H9 (cell line): Measurements from ENCODE around the gene NUTM2G. TPM values are rescaled to one million over a fixed set of nuclear protein-coding genes. Genes with fewer than 3 reads are reported as not detected.
"Not testable (repeated sequence)": the region's sequence is repeated elsewhere in the genome, so short reads cannot be mapped to it uniquely, and the experiment has no call there.

Source experiments
- DNase-seq: peaks from one replicate; pipeline ENCODE4 v3.0.0-alpha.2; 2017
- H2AFZ ChIP-seq: one replicate; pipeline ENCODE4 v1.6.1; 2013; ENCODE audit warnings: mild to moderate bottlenecking, low read length, control low read depth, moderate library complexity
- H2AK5ac ChIP-seq: 2 replicates; pipeline ENCODE4 v1.6.1; 2013; ENCODE audit warnings: low read length, control low read depth, mixed read lengths; ENCODE audit not compliant: insufficient read length
- H2BK120ac ChIP-seq: one replicate; pipeline ENCODE4 v1.6.1; 2013; ENCODE audit warnings: low read depth, mild to moderate bottlenecking, low read length, control low read depth, inconsistent platforms; ENCODE audit not compliant: poor library complexity, severe bottlenecking
- H2BK12ac ChIP-seq: 2 replicates; pipeline ENCODE4 v1.6.1; 2013; ENCODE audit warnings: low read length, control low read depth, mixed read lengths, low read depth; ENCODE audit not compliant: insufficient read length
- H2BK15ac ChIP-seq: 2 replicates; pipeline ENCODE4 v1.6.1; 2013; ENCODE audit warnings: low read depth, low read length, control low read depth
- H2BK20ac ChIP-seq: one replicate; pipeline ENCODE4 v1.6.1; 2013; ENCODE audit warnings: low read depth, mild to moderate bottlenecking, low read length, control low read depth, inconsistent platforms; ENCODE audit not compliant: poor library complexity, severe bottlenecking
- H2BK5ac ChIP-seq: 2 replicates; pipeline ENCODE4 v1.6.1; 2013; ENCODE audit warnings: low read length, control low read depth, mixed read lengths; ENCODE audit not compliant: insufficient read length
- H3K14ac ChIP-seq: 2 replicates; pipeline ENCODE4 v1.6.1; 2013; ENCODE audit warnings: low read length, control low read depth; ENCODE audit not compliant: insufficient read depth
- H3K18ac ChIP-seq: 2 replicates; pipeline ENCODE4 v1.6.1; 2013; ENCODE audit warnings: low read depth, mild to moderate bottlenecking, mixed read lengths, low read length, control low read depth; ENCODE audit not compliant: insufficient read length
- H3K23ac ChIP-seq: 2 replicates; pipeline ENCODE4 v1.6.1; 2013; ENCODE audit warnings: low read length, control low read depth, mixed read lengths, low read depth; ENCODE audit not compliant: insufficient read length
- H3K23me2 ChIP-seq: 2 replicates; pipeline ENCODE4 v1.6.1; 2013; ENCODE audit warnings: low read depth, mild to moderate bottlenecking, mixed read lengths, low read length, control low read depth; ENCODE audit not compliant: insufficient read length, poor library complexity, severe bottlenecking
- H3K27ac ChIP-seq: 2 replicates; pipeline ENCODE4 v1.5.1; 2013; ENCODE audit warnings: low read length, control low read depth, mixed read lengths, low read depth; ENCODE audit not compliant: insufficient read length
- H3K27me3 ChIP-seq: 2 replicates; pipeline ENCODE4 v1.6.1; 2013; ENCODE audit warnings: low read length, control low read depth, inconsistent platforms; ENCODE audit not compliant: insufficient read depth
- H3K4ac ChIP-seq: 2 replicates; pipeline ENCODE4 v1.6.1; 2013; ENCODE audit warnings: low read depth, mild to moderate bottlenecking, control low read depth, inconsistent platforms, low read length, moderate library complexity
- H3K4me1 ChIP-seq: 2 replicates; pipeline ENCODE4 v1.6.1; 2013; ENCODE audit warnings: low read length, control low read depth, inconsistent platforms; ENCODE audit not compliant: insufficient read depth
- H3K4me2 ChIP-seq: 2 replicates; pipeline ENCODE4 v1.6.1; 2013; ENCODE audit warnings: low read length, control low read depth, mixed read lengths; ENCODE audit not compliant: insufficient read length, insufficient read depth
- H3K56ac ChIP-seq: 2 replicates; pipeline ENCODE4 v1.6.1; 2013; ENCODE audit warnings: low read depth, mild to moderate bottlenecking, mixed read lengths, low read length, control low read depth; ENCODE audit not compliant: insufficient read length
- H3K79me1 ChIP-seq: 2 replicates; pipeline ENCODE4 v1.6.1; 2013; ENCODE audit warnings: low read depth, mild to moderate bottlenecking, moderate library complexity, low read length, control low read depth, inconsistent platforms; ENCODE audit not compliant: insufficient read depth, poor library complexity, severe bottlenecking
- H3K79me2 ChIP-seq: 2 replicates; pipeline ENCODE4 v1.6.1; 2013; ENCODE audit warnings: low read length, control low read depth, inconsistent platforms; ENCODE audit not compliant: insufficient read depth
- H3K9ac ChIP-seq: 2 replicates; pipeline ENCODE4 v1.6.1; 2013; ENCODE audit warnings: low read length, control low read depth, mixed read lengths; ENCODE audit not compliant: insufficient read length; ENCODE audit errors: extremely low read depth
- H3K9me3 ChIP-seq: one replicate; pipeline ENCODE4 v1.6.1; 2013; ENCODE audit warnings: low read depth, low read length, inconsistent platforms; ENCODE audit not compliant: control insufficient read depth
- H3T11ph ChIP-seq: one replicate; pipeline ENCODE4 v1.6.1; 2013; ENCODE audit warnings: mild to moderate bottlenecking, low read length, control low read depth, inconsistent platforms
- H4K20me1 ChIP-seq: one replicate; pipeline ENCODE4 v1.6.1; 2013; ENCODE audit not compliant: control insufficient read depth, insufficient read length, insufficient read depth
- H4K5ac ChIP-seq: 2 replicates; pipeline ENCODE4 v1.6.1; 2013; ENCODE audit warnings: low read depth, mild to moderate bottlenecking, mixed read lengths, low read length, control low read depth; ENCODE audit not compliant: insufficient read length
- H4K8ac ChIP-seq: replicated peaks from 2 replicates; pipeline ENCODE4 v1.6.1; 2013; ENCODE audit warnings: low read length, control low read depth, mixed read lengths, low read depth; ENCODE audit not compliant: insufficient read length
- H4K91ac ChIP-seq: 2 replicates; pipeline ENCODE4 v1.6.1; 2013; ENCODE audit warnings: low read depth, mild to moderate bottlenecking, moderate library complexity, mixed read lengths, low read length, control low read depth; ENCODE audit not compliant: insufficient read length
- H3K27ac Mint-ChIP-seq, 3 experiments: 2 replicates in 2 of 3; 3 replicates in 1 of 3; pipeline ENCODE4 v1.8.0; 2020 to 2021; ENCODE audit warnings: mixed read lengths in 3 of 3, mild to moderate bottlenecking in 1 of 3, moderate library complexity in 1 of 3
- H3K27me3 Mint-ChIP-seq: 2 replicates; pipeline ENCODE4 v1.8.0; 2021; ENCODE audit warnings: low read depth, mild to moderate bottlenecking, moderate library complexity, mixed read lengths
- H3K36me3 Mint-ChIP-seq, 3 experiments: 2 replicates in 2 of 3; 3 replicates in 1 of 3; pipeline ENCODE4 v1.8.0; 2020 to 2021; ENCODE audit warnings: low read depth in 3 of 3, mixed read lengths in 3 of 3; ENCODE audit not compliant: insufficient read depth in 1 of 3
- H3K4me1 Mint-ChIP-seq, 2 experiments: 2 replicates each; pipeline ENCODE4 v1.8.0; 2020; ENCODE audit warnings: mixed read lengths in 2 of 2
- H3K4me3 Mint-ChIP-seq, 2 experiments: 2 replicates in 1 of 2; 3 replicates in 1 of 2; pipeline ENCODE4 v1.8.0; 2020 to 2021; ENCODE audit warnings: mild to moderate bottlenecking in 2 of 2, mixed read lengths in 2 of 2, moderate library complexity in 1 of 2
- H3K9me3 Mint-ChIP-seq, 2 experiments: 2 replicates in 1 of 2; 3 replicates in 1 of 2; pipeline ENCODE4 v1.8.0; 2020; ENCODE audit warnings: mild to moderate bottlenecking in 2 of 2, mixed read lengths in 2 of 2, moderate library complexity in 1 of 2
- WGBS: extraction: QIAGEN DNeasy Blood & Tissue Kit; methylation state at CpG from one replicate; pipeline ENCODE4 v1.1.7; 2013; ENCODE audit warnings: missing lambda C conversion rate, low lambda C conversion rate, mixed read lengths; ENCODE audit not compliant: insufficient read length; ENCODE audit errors: extremely low coverage; 5-methylcytosine and 5-hydroxymethylcytosine counted together
- total RNA-seq: library from RNA; stranded (reverse); gene quantifications from 2 replicates; pipeline ENCODE4 v1.2.1, GENCODE V29; 2021

NUTM2G gene
- total RNA-seq, 1 experiment from 2014 or later = 0.57 TPM

DNA sequence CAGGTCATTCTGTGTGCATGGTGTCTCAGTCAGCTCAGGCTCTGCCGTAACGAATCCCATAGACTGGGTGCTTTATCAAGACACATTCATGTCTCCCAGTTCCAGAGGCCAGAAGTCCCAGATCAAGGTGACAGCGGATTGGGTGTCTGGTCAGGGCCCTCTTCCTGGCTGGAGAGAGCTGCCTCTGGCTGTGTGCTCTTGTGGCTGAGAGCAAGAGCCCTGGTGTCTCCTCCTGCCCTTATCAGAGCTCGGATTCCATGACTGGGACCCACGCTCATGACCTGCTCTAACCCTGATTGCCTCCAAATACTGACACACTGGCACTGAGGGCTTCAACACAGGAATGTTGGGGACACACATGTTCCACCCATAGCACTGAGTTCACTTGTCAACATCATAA, 6.1 kb downstream of the NUTM2G start:
- not testable (repeated sequence) for H3K9ac ChIP-seq, H2BK5ac ChIP-seq, H3K56ac ChIP-seq, H3K23me2 ChIP-seq, H4K5ac ChIP-seq, H3K18ac ChIP-seq, H3T11ph ChIP-seq, H3K4ac ChIP-seq, H2AK5ac ChIP-seq, H2BK15ac ChIP-seq, H4K20me1 ChIP-seq, H3K27me3 Mint-ChIP-seq, H3K27ac ChIP-seq, H4K8ac ChIP-seq, H3K27me3 ChIP-seq, H3K9me3 Mint-ChIP-seq, H3K4me3 Mint-ChIP-seq, H3K9me3 ChIP-seq, H3K4me1 Mint-ChIP-seq, H3K14ac ChIP-seq, H4K91ac ChIP-seq, H3K4me2 ChIP-seq, H3K36me3 Mint-ChIP-seq, H2BK20ac ChIP-seq, H3K23ac ChIP-seq, H2BK120ac ChIP-seq, H3K4me1 ChIP-seq, H3K79me1 ChIP-seq, H2AFZ ChIP-seq, H3K79me2 ChIP-seq, H2BK12ac ChIP-seq
- no CpG with 5 or more reads among the region's 5 CpGs for WGBS
- peak overlapping the region in 1 of 3 experiments; percentile 80; a peak in 2 of 7 replicates for H3K27ac Mint-ChIP-seq
- peak; percentile 21 for DNase-seq

DNA sequence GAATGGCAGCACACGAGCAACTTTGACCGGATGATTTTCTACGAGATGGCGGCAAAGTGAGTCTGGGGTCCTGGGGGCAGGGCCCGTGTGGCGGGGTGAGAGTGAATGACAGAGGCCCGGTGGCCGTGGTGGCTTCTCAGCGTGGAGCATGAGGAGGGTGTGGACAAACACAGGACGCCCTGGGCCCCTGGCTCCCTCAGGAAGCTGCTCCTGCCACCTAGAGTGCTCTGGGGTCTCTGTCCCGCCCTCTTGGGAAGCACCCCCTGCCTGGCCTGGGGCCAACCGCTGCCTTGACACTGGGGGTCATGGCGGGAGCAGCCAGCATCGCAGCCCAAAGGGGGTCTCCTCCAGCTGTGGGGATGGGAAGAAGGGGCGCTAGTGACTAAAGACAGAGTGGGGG, 6.8 kb downstream of the NUTM2G start:
- not testable (repeated sequence) for H4K91ac ChIP-seq, H3K4ac ChIP-seq, H3T11ph ChIP-seq, H2BK120ac ChIP-seq, H4K5ac ChIP-seq, H3K27me3 Mint-ChIP-seq, H3K4me2 ChIP-seq, H4K20me1 ChIP-seq, H2BK5ac ChIP-seq, H3K23me2 ChIP-seq, H3K9me3 Mint-ChIP-seq, H3K4me1 ChIP-seq, H2AFZ ChIP-seq, H3K56ac ChIP-seq, H3K4me3 Mint-ChIP-seq, H2BK20ac ChIP-seq, H3K23ac ChIP-seq, H4K8ac ChIP-seq, H2BK15ac ChIP-seq, H3K18ac ChIP-seq, H3K14ac ChIP-seq, H3K9me3 ChIP-seq, H2AK5ac ChIP-seq, H3K27ac ChIP-seq, H3K27me3 ChIP-seq, H3K79me2 ChIP-seq, H3K36me3 Mint-ChIP-seq, H3K9ac ChIP-seq, H3K4me1 Mint-ChIP-seq, H3K79me1 ChIP-seq, H2BK12ac ChIP-seq
- WGBS = no CpG with 5 or more reads among the region's 15 CpGs
- DNase-seq = peak; percentile 23
- H3K27ac Mint-ChIP-seq = 0 out of 7 replicates have a peak overlapping the region, but pooled peaks of 1 of the 3 experiments have one; percentile 40
